DND-41 (cell line): ENCODE measurements around the gene YPEL3.

Source experiments
- EZH2 ChIP-seq: IDR thresholded peaks from 3 replicates; pipeline ENCODE4 v1.6.1; 2012; ENCODE audit warnings: borderline replicate concordance, low read depth, mild to moderate bottlenecking, moderate library complexity, low read length, inconsistent platforms; ENCODE audit not compliant: severe bottlenecking
- TF ChIP-seq, protein P1 (sequence below): IDR thresholded peaks from 2 replicates; pipeline ENCODE4 v1.5.1; 2012; ENCODE audit warnings: borderline replicate concordance, low read length, moderate library complexity, mild to moderate bottlenecking; ENCODE audit not compliant: poor library complexity, severe bottlenecking; ENCODE audit errors: extremely low read depth

DNA sequence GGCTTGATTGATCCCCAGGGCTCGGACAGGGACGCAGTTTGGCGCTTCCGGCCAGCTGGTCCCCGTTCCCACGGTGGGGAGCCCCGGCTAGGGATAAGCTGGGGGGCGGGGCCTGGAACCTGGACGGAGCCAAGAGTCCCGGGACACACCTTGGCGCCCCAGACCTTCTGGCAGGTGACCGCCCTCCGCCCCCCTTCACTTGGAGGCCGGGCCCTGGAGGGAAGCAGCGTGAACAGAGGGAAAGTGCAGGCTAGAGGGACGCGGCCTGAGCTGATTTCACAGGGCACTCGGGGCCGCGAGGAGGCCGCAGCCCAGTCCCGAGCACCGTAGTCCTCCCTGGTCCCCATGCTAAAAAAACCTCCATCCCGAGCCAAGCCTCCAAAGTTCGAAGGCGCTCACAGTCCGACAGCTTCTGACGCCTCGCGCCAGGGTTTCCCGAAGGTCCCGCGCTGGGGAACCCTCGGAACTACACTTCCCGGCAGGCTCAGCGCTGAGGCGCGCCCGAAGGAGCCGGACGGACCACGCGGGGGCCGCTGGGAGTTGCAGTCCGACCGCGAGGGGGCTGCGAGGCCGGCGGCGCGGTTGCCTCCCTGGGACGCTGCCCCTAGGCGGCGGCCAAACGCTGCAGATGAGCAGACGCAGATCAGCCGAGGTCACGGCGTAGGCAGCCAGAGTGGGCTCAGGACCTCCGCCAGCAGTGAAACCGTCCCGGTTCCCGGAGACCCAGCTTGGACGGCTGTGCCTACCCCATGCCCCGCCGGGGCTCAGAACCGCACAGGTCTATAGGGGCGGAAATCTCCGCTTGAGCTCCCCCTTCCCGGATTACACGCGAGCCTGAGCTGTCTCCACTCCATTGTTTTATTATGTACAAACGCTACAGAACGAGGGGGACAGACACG is 4.3 kb downstream of the YPEL3 start, which contains the start of gene TBX6:
- TF ChIP-seq, protein P1, sequence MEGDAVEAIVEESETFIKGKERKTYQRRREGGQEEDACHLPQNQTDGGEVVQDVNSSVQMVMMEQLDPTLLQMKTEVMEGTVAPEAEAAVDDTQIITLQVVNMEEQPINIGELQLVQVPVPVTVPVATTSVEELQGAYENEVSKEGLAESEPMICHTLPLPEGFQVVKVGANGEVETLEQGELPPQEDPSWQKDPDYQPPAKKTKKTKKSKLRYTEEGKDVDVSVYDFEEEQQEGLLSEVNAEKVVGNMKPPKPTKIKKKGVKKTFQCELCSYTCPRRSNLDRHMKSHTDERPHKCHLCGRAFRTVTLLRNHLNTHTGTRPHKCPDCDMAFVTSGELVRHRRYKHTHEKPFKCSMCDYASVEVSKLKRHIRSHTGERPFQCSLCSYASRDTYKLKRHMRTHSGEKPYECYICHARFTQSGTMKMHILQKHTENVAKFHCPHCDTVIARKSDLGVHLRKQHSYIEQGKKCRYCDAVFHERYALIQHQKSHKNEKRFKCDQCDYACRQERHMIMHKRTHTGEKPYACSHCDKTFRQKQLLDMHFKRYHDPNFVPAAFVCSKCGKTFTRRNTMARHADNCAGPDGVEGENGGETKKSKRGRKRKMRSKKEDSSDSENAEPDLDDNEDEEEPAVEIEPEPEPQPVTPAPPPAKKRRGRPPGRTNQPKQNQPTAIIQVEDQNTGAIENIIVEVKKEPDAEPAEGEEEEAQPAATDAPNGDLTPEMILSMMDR: peak; percentile 90
- TF ChIP-seq EZH2: no peak
